ENCODE data around the gene OCA2.

OCA2 gene

GRCh38 chr15:27806396-27806795 is 292.7 kb downstream of the OCA2 start:
- no peak for DNase-seq (ENCODE audit: low read depth, low spot score)
- no peak for TF ChIP-seq CTCF (IDR thresholded peaks at IDR 0.05; ENCODE audit: low read depth, low read length)
- in situ Hi-C loops (cut with HindIII; ENCODE audit: low sequenced_read_pairs), result no loop called here
- no peak overlapping the region for H3K4me3 ChIP-seq (ENCODE audit: low read depth, low read length)

GRCh38 chr15:27805261-27806220 is 293.6 kb downstream of the OCA2 start:
- TF ChIP-seq CTCF (IDR thresholded peaks at IDR 0.05; ENCODE audit: low read depth, low read length), result no peak
- in situ Hi-C loops (cut with HindIII; ENCODE audit: low sequenced_read_pairs), result no loop called here
- H3K4me3 ChIP-seq (ENCODE audit: low read depth, low read length), result no peak overlapping the region
- DNase-seq (ENCODE audit: low read depth, low spot score), result no peak

- DNase-seq (ENCODE audit: low read depth, low spot score), result no peak
- no peak for TF ChIP-seq CTCF (IDR thresholded peaks at IDR 0.05; ENCODE audit: low read depth, low read length)
- H3K4me3 ChIP-seq (ENCODE audit: low read depth, low read length), result no peak overlapping the region
- in situ Hi-C loops (cut with HindIII; ENCODE audit: low sequenced_read_pairs), result no loop called here
Measured at GRCh38 chr15:27804569-27805260, 294.4 kb downstream of the OCA2 start.

- TF ChIP-seq CTCF (IDR thresholded peaks at IDR 0.05; ENCODE audit: low read depth, low read length), result no peak
- in situ Hi-C loops (cut with HindIII; ENCODE audit: low sequenced_read_pairs), result no loop called here
- H3K4me3 ChIP-seq (ENCODE audit: low read depth, low read length), result no peak overlapping the region
- DNase-seq (ENCODE audit: low read depth, low spot score), result no peak
Measured at GRCh38 chr15:27798807-27799206, 300.3 kb downstream of the OCA2 start.

GRCh38 chr15:27797765-27798164 is 301.4 kb downstream of the OCA2 start:
- DNase-seq (ENCODE audit: low read depth, low spot score), result no peak
- no peak for TF ChIP-seq CTCF (IDR thresholded peaks at IDR 0.05; ENCODE audit: low read depth, low read length)
- no peak overlapping the region for H3K4me3 ChIP-seq (ENCODE audit: low read depth, low read length)
- in situ Hi-C loops (cut with HindIII; ENCODE audit: low sequenced_read_pairs), result no loop called here

GRCh38 chr15:27796405-27797320 is 302.5 kb downstream of the OCA2 start:
- DNase-seq (ENCODE audit: low read depth, low spot score), result no peak
- H3K4me3 ChIP-seq (ENCODE audit: low read depth, low read length), result no peak overlapping the region
- TF ChIP-seq CTCF (IDR thresholded peaks at IDR 0.05; ENCODE audit: low read depth, low read length), result no peak
- in situ Hi-C loops (cut with HindIII; ENCODE audit: low sequenced_read_pairs), result no loop called here
